Measurements from ENCODE around the gene TTF1. TPM values are rescaled to one million over a fixed set of nuclear protein-coding genes. Genes with fewer than 3 reads are reported as not detected.

Gene TTF1
- total RNA-seq, 1 donor from 2014 or later: 11.3 TPM

- no peaks in the 10 kb centered on the region for H3K9me3 Mint-ChIP-seq (ENCODE audit: unreplicated experiment)
- peaks cover 2% of the 10 kb centered on the region for H3K4me1 Mint-ChIP-seq (ENCODE audit: unreplicated experiment)
- H3K4me3 Mint-ChIP-seq (ENCODE audit: unreplicated experiment): no peak overlapping the region
- no peak for TF ChIP-seq CTCF (IDR thresholded peaks at IDR 0.05)
- DNase-seq (ENCODE audit: extremely low spot score, unreplicated experiment): no peak
- H3K36me3 Mint-ChIP-seq (ENCODE audit: unreplicated experiment): peaks cover 50% of the 10 kb centered on the region
- H3K27me3 Mint-ChIP-seq (ENCODE audit: unreplicated experiment): no peaks in the 10 kb centered on the region
- no peak overlapping the region for H3K27ac Mint-ChIP-seq (ENCODE audit: unreplicated experiment)
These were observed 60.5 kb downstream of the TTF1 start for GRCh38 chr9:132346177-132346576.

GRCh38 chr9:132341177-132341840, 65.3 kb downstream of the TTF1 start:
- no peak for TF ChIP-seq CTCF (IDR thresholded peaks at IDR 0.05)
- Mint-ChIP-seq H3K27ac (ENCODE audit: unreplicated experiment) (no peak overlapping the region), H3K9me3 (ENCODE audit: unreplicated experiment) (no peaks in the 10 kb centered on the region), H3K36me3 (ENCODE audit: unreplicated experiment) (peaks cover 52% of the 10 kb centered on the region), H3K4me3 (ENCODE audit: unreplicated experiment) (no peak overlapping the region), H3K27me3 (ENCODE audit: unreplicated experiment) (no peaks in the 10 kb centered on the region), H3K4me1 (ENCODE audit: unreplicated experiment) (no peaks in the 10 kb centered on the region)
- no peak for DNase-seq (ENCODE audit: extremely low spot score, unreplicated experiment)

GRCh38 chr9:132334364-132334763, 72.3 kb downstream of the TTF1 start:
- no peaks in the 10 kb centered on the region for H3K4me1 Mint-ChIP-seq (ENCODE audit: unreplicated experiment)
- peaks cover 6% of the 10 kb centered on the region for H3K9me3 Mint-ChIP-seq (ENCODE audit: unreplicated experiment)
- H3K27ac Mint-ChIP-seq (ENCODE audit: unreplicated experiment): no peak overlapping the region
- DNase-seq (ENCODE audit: extremely low spot score, unreplicated experiment): no peak
- no peaks in the 10 kb centered on the region for H3K27me3 Mint-ChIP-seq (ENCODE audit: unreplicated experiment)
- H3K4me3 Mint-ChIP-seq (ENCODE audit: unreplicated experiment): no peak overlapping the region
- peaks cover 68% of the 10 kb centered on the region for H3K36me3 Mint-ChIP-seq (ENCODE audit: unreplicated experiment)
- TF ChIP-seq CTCF (IDR thresholded peaks at IDR 0.05): no peak

GRCh38 chr9:132333556-132333955, 73.1 kb downstream of the TTF1 start:
- Mint-ChIP-seq H3K27me3 (ENCODE audit: unreplicated experiment) (no peaks in the 10 kb centered on the region), H3K27ac (ENCODE audit: unreplicated experiment) (no peak overlapping the region), H3K36me3 (ENCODE audit: unreplicated experiment) (peaks cover 72% of the 10 kb centered on the region), H3K4me3 (ENCODE audit: unreplicated experiment) (no peak overlapping the region), H3K4me1 (ENCODE audit: unreplicated experiment) (no peaks in the 10 kb centered on the region), H3K9me3 (ENCODE audit: unreplicated experiment) (peaks cover 10% of the 10 kb centered on the region)
- DNase-seq (ENCODE audit: extremely low spot score, unreplicated experiment): no peak
- no peak for TF ChIP-seq CTCF (IDR thresholded peaks at IDR 0.05)

- Mint-ChIP-seq H3K9me3 (ENCODE audit: unreplicated experiment) (peaks cover 13% of the 10 kb centered on the region), H3K36me3 (ENCODE audit: unreplicated experiment) (peaks cover 72% of the 10 kb centered on the region), H3K4me3 (ENCODE audit: unreplicated experiment) (no peak overlapping the region), H3K27ac (ENCODE audit: unreplicated experiment) (no peak overlapping the region), H3K4me1 (ENCODE audit: unreplicated experiment) (no peaks in the 10 kb centered on the region), H3K27me3 (ENCODE audit: unreplicated experiment) (no peaks in the 10 kb centered on the region)
- TF ChIP-seq CTCF (IDR thresholded peaks at IDR 0.05): no peak
- no peak for DNase-seq (ENCODE audit: extremely low spot score, unreplicated experiment)
These were observed 78.1 kb downstream of the TTF1 start for GRCh38 chr9:132328580-132328979.
